PC-9 (cell line): Measurements from ENCODE around the gene ATG10.

ENCODE experiments used
- CTCF ChIP-seq: fragments of 200-600 bp; sonication (generic); conservative IDR thresholded peaks from 2 replicates; pipeline ENCODE4 v1.6.1; 2017; ENCODE audit warnings: mixed run types, antibody characterized with exemption, mild to moderate bottlenecking, moderate library complexity
- EZH2 ChIP-seq: fragments of 200-600 bp; sonication (generic); IDR thresholded peaks from 2 replicates; pipeline ENCODE4 v1.8.0; 2017; ENCODE audit warnings: antibody characterized with exemption, low read depth

GRCh38 chr5:82150559-82150958, 178.7 kb downstream of the ATG10 start:
- TF ChIP-seq CTCF: no peak
- no peak for TF ChIP-seq EZH2
